GM12892 (cell line): ENCODE measurements around the gene AKT3.

ENCODE experiments used
- POLR2A ChIP-seq: IDR thresholded peaks from 2 replicates; pipeline ENCODE4 v1.6.1; 2011; ENCODE audit warnings: low read depth, low read length, control low read depth
- TAF1 ChIP-seq: IDR thresholded peaks from 2 replicates; pipeline ENCODE4 v1.6.1; 2011; ENCODE audit warnings: low read depth, mild to moderate bottlenecking, control low read depth, low read length, borderline replicate concordance

DNA sequence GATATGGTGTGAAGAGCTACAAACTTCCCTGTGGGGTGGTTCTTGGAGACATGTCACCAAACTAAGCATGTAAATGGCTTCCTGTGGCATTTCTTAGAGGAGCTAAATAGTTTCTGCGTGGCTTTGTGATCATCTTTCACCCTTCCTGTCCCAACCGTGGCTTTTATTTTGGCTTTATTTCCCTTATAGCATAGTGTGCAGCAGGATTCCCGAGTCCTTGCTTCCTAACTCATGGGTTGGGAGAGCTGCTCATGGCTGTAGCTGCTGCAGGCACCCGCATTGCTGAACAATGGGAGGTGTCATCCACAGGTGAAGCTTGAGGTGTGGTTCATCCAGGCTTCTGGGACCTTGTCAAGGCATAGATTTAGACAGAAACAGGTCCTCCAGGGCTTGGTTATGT is 402.2 kb downstream of the AKT3 start:
- TF ChIP-seq TAF1 (no peak), POLR2A (no peak)
